Fibroblast of lung (primary cell): ENCODE results near the gene BCAS1. TPM values are rescaled to one million over a fixed set of nuclear protein-coding genes. Genes with fewer than 3 reads are reported as not detected.

Experiments
- DNase-seq, 2 donors: peaks; one replicate each; pipeline versions ENCODE4 v3.0.0 to v3.0.0-alpha.2; 2010; ENCODE audit warnings: low read depth in 2 of 2
- H2AFZ ChIP-seq: 2 replicates; pipeline ENCODE4 v1.5.1; 2012; ENCODE audit warnings: low read length, control low read depth, inconsistent platforms
- H3K27ac ChIP-seq: 2 replicates; pipeline ENCODE4 v1.5.1; 2011; ENCODE audit warnings: low read length, control low read depth; ENCODE audit not compliant: insufficient read depth
- H3K27me3 ChIP-seq: 2 replicates; pipeline ENCODE4 v1.5.1; 2011; ENCODE audit warnings: mild to moderate bottlenecking, low read length; ENCODE audit not compliant: control insufficient read depth, insufficient read depth
- H3K36me3 ChIP-seq: 2 replicates; pipeline ENCODE4 v1.5.1; 2011; ENCODE audit warnings: low read length; ENCODE audit not compliant: control insufficient read depth, insufficient read depth
- H3K4me1 ChIP-seq: 2 replicates; pipeline ENCODE4 v1.5.1; 2011; ENCODE audit warnings: low read length; ENCODE audit not compliant: control insufficient read depth, insufficient read depth; ENCODE audit errors: extremely low read depth
- H3K4me2 ChIP-seq: 2 replicates; pipeline ENCODE4 v1.5.1; 2011; ENCODE audit warnings: low read length, control low read depth; ENCODE audit not compliant: insufficient read depth; ENCODE audit errors: extremely low read depth
- H3K4me3 ChIP-seq, 4 experiments: fragments of 200-600 bp in 1 of 4; sonication (generic) in 1 of 4; replicated peaks in 1 of 4; 2 replicates each; pipeline ENCODE4 v1.5.1; 2011 to 2016; ENCODE audit warnings: low read length in 4 of 4, low read depth in 3 of 4, mild to moderate bottlenecking in 3 of 4, control low read depth in 2 of 4, inconsistent platforms in 1 of 4, mixed read lengths in 1 of 4; ENCODE audit not compliant: insufficient read depth in 1 of 4; ENCODE audit errors: control extremely low read depth in 1 of 4
- H3K79me2 ChIP-seq: 2 replicates; pipeline ENCODE4 v1.5.1; 2012; ENCODE audit warnings: mild to moderate bottlenecking, low read length, inconsistent platforms; ENCODE audit not compliant: control insufficient read depth, insufficient read depth
- H3K9ac ChIP-seq: 2 replicates; pipeline ENCODE4 v1.5.1; 2011; ENCODE audit warnings: mild to moderate bottlenecking, low read length, control low read depth; ENCODE audit not compliant: insufficient read depth
- H3K9me3 ChIP-seq: 2 replicates; pipeline ENCODE4 v1.5.1; 2012; ENCODE audit warnings: low read depth, low read length; ENCODE audit not compliant: control insufficient read depth, insufficient read depth
- H4K20me1 ChIP-seq: 2 replicates; pipeline ENCODE4 v1.5.1; 2011; ENCODE audit warnings: low read length; ENCODE audit not compliant: control insufficient read depth, insufficient read depth; ENCODE audit errors: extremely low read depth
- CTCF ChIP-seq, 2 donors: IDR thresholded peaks in 1 of 2; conservative IDR thresholded peaks in 1 of 2; 1 replicate in 1 of 2; 2 replicates in 1 of 2; pipeline ENCODE4 v1.5.1; 2011 to 2012; ENCODE audit warnings: low read length in 2 of 2, control low read depth in 1 of 2, inconsistent platforms in 1 of 2, low read depth in 1 of 2, mild to moderate bottlenecking in 1 of 2
- EZH2 ChIP-seq: IDR thresholded peaks from 2 replicates; pipeline ENCODE4 v1.5.1; 2012; ENCODE audit warnings: low read length, control low read depth, mild to moderate bottlenecking; ENCODE audit errors: missing control alignments
- polyA plus RNA-seq, 2 donors: library from polyadenylated mRNA; depleted of rRNA in 1 of 2; stranded (reverse) in 1 of 2; unstranded in 1 of 2; fragments of >200 nt; gene quantifications; 2 replicates each; pipeline ENCODE4 v1.2.1, GENCODE V29; 2011 to 2012; ENCODE audit warnings: missing spikeins in 1 of 2
- total RNA-seq: library from RNA; depleted of rRNA; stranded (reverse); fragments of >200 nt; gene quantifications from 2 replicates; pipeline ENCODE4 v1.2.1, GENCODE V29; 2014

The BCAS1 gene
- total and polyA plus RNA-seq, 2 donors (not counting 1 experiment from before 2014, with no cell fraction given) = 0.17 TPM; not detected in 1

GRCh38 chr20:53966774-53967398 is 103.5 kb downstream of the BCAS1 start:
- no peaks in the 10 kb centered on the region for H3K27me3 ChIP-seq
- no peak overlapping the region for H3K4me3 ChIP-seq
- no peak overlapping the region for H3K9ac ChIP-seq
- H3K9me3 ChIP-seq = no peaks in the 10 kb centered on the region
- no peaks in the 10 kb centered on the region for H4K20me1 ChIP-seq
- no peak overlapping the region for H3K4me2 ChIP-seq
- H3K4me1 ChIP-seq = no peaks in the 10 kb centered on the region
- H2AFZ ChIP-seq = no peak overlapping the region
- no peak overlapping the region for H3K27ac ChIP-seq
- DNase-seq = no peak
- H3K79me2 ChIP-seq = no peaks in the 10 kb centered on the region
- TF ChIP-seq EZH2 (no peak), CTCF (conservative IDR thresholded peaks at IDR 0.05 in 1 of 2, IDR thresholded peaks at IDR 0.05 in 1 of 2; ENCODE audit: low read depth in 1 of 2, low read length in 2 of 2) (no peak)
- H3K36me3 ChIP-seq = no peaks in the 10 kb centered on the region

GRCh38 chr20:53964501-53965253 is 105.7 kb downstream of the BCAS1 start:
- H3K27ac ChIP-seq = no peak overlapping the region
- peaks cover 2% of the 10 kb centered on the region for H4K20me1 ChIP-seq

More at GRCh38 chr20:53964501-53965253, 105.7 kb downstream of the BCAS1 start:
- Histone ChIP-seq H3K27me3 (no peaks in the 10 kb centered on the region), H3K79me2 (no peaks in the 10 kb centered on the region), H3K4me3 (no peak overlapping the region), H3K36me3 (no peaks in the 10 kb centered on the region), H3K4me2 (no peak overlapping the region), H3K9me3 (no peaks in the 10 kb centered on the region), H2AFZ (no peak overlapping the region), H3K4me1 (peaks cover 2% of the 10 kb centered on the region), H3K9ac (no peak overlapping the region)
- TF ChIP-seq EZH2 = no peak
- TF ChIP-seq CTCF (conservative IDR thresholded peaks at IDR 0.05 in 1 of 2, IDR thresholded peaks at IDR 0.05 in 1 of 2; ENCODE audit: low read depth in 1 of 2, low read length in 2 of 2) = no peak
- DNase-seq = no peak
